Muscle of leg (tissue), 11 donors: ENCODE results near the gene NREP. TPM values are rescaled to one million over a fixed set of nuclear protein-coding genes. Genes with fewer than 3 reads are reported as not detected.
"Not testable (repeated sequence)": the region's sequence is repeated elsewhere in the genome, so short reads cannot be mapped to it uniquely, and the experiment has no call there.

ENCODE experiments used
- DNase-seq: peaks from one replicate; pipeline ENCODE4 v3.0.0; 2013
- H3K27ac ChIP-seq: one replicate; pipeline ENCODE4 v1.5.1; 2013; ENCODE audit warnings: mild to moderate bottlenecking, low read length, control low read depth
- H3K27me3 ChIP-seq: one replicate; pipeline ENCODE4 v1.6.1; 2013; ENCODE audit warnings: low read length; ENCODE audit not compliant: control insufficient read depth, insufficient read depth
- H3K36me3 ChIP-seq: one replicate; pipeline ENCODE4 v1.6.1; 2013; ENCODE audit warnings: low read length; ENCODE audit not compliant: control insufficient read depth, insufficient read depth
- H3K4me1 ChIP-seq: one replicate; pipeline ENCODE4 v1.6.1; 2013; ENCODE audit warnings: low read length; ENCODE audit not compliant: control insufficient read depth, insufficient read depth
- H3K4me3 ChIP-seq: one replicate; pipeline ENCODE4 v1.5.1; 2013; ENCODE audit warnings: low read length, control low read depth
- H3K9me3 ChIP-seq: replicated peaks from 2 replicates; pipeline ENCODE4 v1.6.1; 2013; ENCODE audit warnings: low read depth, low read length; ENCODE audit not compliant: control insufficient read depth
- WGBS: methylation state at CpG from one replicate; pipeline ENCODE4 v1.1.5; 2013; ENCODE audit warnings: missing lambda C conversion rate; ENCODE audit not compliant: insufficient coverage; 5-methylcytosine and 5-hydroxymethylcytosine counted together
- polyA plus RNA-seq, 8 donors: library from polyadenylated mRNA; unstranded; fragments of 120-200 nt; gene quantifications; one replicate each; pipeline versions ENCODE4 v1.2.1 to v1.2.3, GENCODE V29; 2013; ENCODE audit warnings: inconsistent platforms in 1 of 8, low replicate concordance in 1 of 8; ENCODE audit not compliant: insufficient read length in 8 of 8, insufficient read depth in 1 of 8
- total RNA-seq: library from RNA; stranded (reverse); fragments of 120-200 nt; gene quantifications from one replicate; pipeline ENCODE4 v1.2.4, GENCODE V29; 2013

Gene NREP
- total and polyA plus RNA-seq, 9 donors = 230 to 393 (median 338) TPM

DNA sequence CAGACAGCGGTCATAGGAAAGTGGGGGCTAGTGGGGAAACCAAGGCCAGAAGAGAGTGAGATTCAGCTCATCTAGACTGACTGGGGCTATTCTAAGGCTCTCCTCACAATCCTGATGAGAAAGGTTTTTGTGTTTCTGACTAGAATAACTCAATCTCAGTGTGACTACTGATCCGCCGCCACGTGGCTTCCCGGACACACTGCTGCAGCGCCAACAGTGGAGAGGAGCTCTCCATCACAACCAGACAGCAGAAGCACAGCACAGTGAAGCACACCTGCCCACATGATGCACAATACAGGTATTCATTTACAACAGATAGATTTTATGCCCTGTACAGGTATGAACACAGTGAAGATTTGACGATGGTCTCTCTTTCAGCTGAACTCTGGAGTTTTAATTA lies 25.4 kb downstream of the NREP start:
- H3K4me3 ChIP-seq = no peak overlapping the region
- WGBS = 92% methylated on average over 4 of the region's 7 CpGs
- DNase-seq = no peak
- no peaks in the 10 kb centered on the region for H3K9me3 ChIP-seq
- no peaks in the 10 kb centered on the region for H3K27me3 ChIP-seq
- peaks cover 9% of the 10 kb centered on the region for H3K4me1 ChIP-seq
- H3K36me3 ChIP-seq = peaks cover 48% of the 10 kb centered on the region
- no peak overlapping the region for H3K27ac ChIP-seq

DNA sequence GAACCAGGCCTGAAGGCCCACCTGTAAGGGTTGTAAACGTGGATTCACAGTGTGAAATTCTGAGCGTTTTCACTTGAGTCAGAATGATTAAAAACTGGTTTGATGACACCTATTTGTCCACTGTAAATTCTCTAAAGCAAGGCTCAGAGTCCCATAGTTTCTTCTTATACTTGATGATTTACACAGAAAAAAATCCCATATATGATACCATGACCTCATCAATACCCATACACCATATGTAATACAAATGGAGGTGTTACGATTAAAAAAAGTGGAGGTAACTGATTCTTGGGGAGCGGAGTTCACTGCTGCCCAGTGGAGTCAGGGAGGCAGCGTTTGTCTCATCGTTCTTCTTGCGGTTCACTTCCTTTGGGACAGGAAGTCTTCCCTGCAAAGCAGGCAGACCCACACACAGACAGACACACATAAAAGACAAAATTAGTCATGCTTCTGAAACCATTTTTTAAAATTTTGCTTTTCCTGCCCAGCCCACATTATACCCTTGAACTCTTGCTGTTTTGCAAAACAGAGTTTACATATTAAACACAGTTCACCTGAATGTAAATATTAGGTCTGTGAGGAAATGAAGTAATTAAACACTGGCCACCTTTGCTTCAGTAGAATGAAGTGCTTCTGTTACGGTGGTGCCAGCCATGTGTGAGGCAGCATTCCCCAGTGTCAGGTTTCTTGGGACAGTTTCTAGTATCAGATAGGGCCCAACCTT lies 26.2 kb downstream of the NREP start:
- Histone ChIP-seq H3K36me3 (peaks cover 50% of the 10 kb centered on the region), H3K27me3 (no peaks in the 10 kb centered on the region), H3K4me1 (peaks cover 6% of the 10 kb centered on the region), H3K4me3 (no peak overlapping the region), H3K9me3 (no peaks in the 10 kb centered on the region), H3K27ac (no peak overlapping the region)
- no peak for DNase-seq
- WGBS = 100% methylated on average over 1 of the region's 8 CpGs

DNA sequence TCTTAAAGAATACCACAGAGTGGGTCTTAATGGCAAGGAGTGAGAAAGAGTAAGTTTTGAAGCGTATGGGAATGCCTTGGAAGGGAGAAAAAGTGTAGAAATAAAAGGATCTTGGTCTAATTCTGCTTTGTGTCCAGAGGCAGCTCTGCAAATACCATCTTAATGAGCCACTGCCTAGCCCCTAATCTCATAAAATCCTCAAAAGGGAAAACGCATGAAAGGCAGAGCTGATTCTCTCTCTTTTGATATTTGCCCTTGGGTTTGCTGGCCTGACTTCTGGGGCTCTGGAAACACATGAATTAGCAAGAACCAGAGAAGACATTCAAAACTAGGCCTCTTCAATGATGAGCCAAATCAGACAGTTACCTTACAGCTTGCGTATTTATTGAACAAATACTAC lies 28.1 kb downstream of the NREP start:
- peaks cover under 1% of the 10 kb centered on the region for H3K4me1 ChIP-seq
- H3K4me3 ChIP-seq = no peak overlapping the region
- DNase-seq = no peak
- H3K27me3 ChIP-seq = no peaks in the 10 kb centered on the region
- H3K36me3 ChIP-seq = peaks cover 44% of the 10 kb centered on the region
- no peak overlapping the region for H3K27ac ChIP-seq
- H3K9me3 ChIP-seq = no peaks in the 10 kb centered on the region
- 73% methylated on average over 2 of the region's 3 CpGs for WGBS

DNA sequence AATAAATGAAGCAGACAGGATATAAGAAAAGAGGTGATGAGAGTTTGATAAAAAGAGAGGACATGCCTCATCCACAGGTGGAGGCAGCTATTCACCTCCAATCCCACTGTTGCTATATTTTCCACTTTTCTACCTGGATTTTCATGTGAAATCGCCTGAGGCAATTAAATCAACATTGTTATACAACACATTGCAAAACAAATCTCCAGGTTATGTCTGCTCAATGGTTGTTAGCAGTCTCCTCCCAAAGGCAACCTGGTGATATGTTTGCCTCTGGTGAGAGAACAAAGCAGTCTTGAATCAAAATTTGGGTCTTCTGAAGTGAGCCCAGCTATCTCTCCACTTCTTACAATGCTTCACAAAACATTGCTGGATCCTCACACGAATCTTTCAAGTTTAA lies 30.0 kb downstream of the NREP start:
- Histone ChIP-seq H3K27me3 (no peaks in the 10 kb centered on the region), H3K9me3 (no peaks in the 10 kb centered on the region), H3K4me3 (no peak overlapping the region), H3K4me1 (no peaks in the 10 kb centered on the region), H3K36me3 (peaks cover 36% of the 10 kb centered on the region), H3K27ac (no peak overlapping the region)
- 86% methylated on average over 1 of the region's 2 CpGs for WGBS
- no peak for DNase-seq

DNA sequence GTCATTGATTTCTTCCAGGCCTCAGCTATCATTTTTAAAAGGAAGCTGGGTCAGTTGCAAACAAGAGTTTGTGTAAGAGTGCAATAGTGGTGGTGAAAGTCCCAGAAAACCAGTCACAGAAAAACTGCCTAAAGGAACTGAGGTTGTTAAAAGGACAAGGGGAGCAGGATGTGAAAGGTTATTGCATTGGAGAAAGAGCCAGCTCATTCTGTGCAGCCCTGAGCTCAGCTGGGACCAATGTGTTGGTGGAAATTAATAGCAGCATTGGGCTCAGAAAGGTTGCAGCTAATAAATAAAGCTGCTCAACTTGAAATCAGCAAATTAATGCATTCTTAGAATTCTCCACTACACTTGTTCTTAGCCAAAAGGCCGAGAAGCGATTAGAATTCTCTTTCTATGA lies 34.9 kb downstream of the NREP start:
- no peak overlapping the region for H3K4me3 ChIP-seq

DNA sequence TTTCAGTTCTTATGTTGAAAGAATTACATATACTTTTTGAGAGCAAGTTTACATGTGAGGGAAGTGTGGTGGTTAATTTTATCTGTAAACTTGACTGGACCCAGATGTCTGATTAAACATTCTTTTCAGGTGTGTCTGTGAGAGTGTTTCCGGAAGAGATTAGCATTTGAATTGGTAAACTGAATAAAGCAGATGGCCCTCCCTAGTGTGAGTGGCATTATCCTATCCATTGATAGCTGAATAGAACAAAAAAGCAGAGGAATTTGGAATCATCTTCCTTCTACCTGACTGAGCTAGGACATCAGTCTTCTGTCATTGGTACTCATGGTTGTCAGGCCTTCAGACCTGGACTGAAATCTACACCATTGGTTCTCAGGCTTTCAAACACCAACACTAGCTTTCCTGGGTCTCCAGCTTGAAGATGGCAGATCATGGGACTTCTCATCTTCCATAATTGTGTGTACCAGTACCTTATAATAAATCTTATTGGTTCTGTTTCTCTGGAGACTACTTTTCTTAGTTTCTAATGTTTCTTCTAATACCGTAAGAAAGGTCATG lies 36.6 kb downstream of the NREP start:
- no peaks in the 10 kb centered on the region for H3K36me3 ChIP-seq
- H3K27ac ChIP-seq = no peak overlapping the region
- DNase-seq = no peak
- H3K4me3 ChIP-seq = no peak overlapping the region
- no peaks in the 10 kb centered on the region for H3K4me1 ChIP-seq
- H3K27me3 ChIP-seq = no peaks in the 10 kb centered on the region
- no CpG with 5 or more reads among the region's 2 CpGs for WGBS
- H3K9me3 ChIP-seq = peaks cover 4% of the 10 kb centered on the region

More for the DNA sequence above, 34.9 kb downstream of the NREP start:
- Histone ChIP-seq H3K9me3 (no peaks in the 10 kb centered on the region), H3K27me3 (no peaks in the 10 kb centered on the region), H3K36me3 (peaks cover 7% of the 10 kb centered on the region), H3K4me1 (no peaks in the 10 kb centered on the region), H3K27ac (peak overlapping the region; percentile 17)
- peak; percentile 17 for DNase-seq
- no CpG with 5 or more reads among the region's 2 CpGs for WGBS

DNA sequence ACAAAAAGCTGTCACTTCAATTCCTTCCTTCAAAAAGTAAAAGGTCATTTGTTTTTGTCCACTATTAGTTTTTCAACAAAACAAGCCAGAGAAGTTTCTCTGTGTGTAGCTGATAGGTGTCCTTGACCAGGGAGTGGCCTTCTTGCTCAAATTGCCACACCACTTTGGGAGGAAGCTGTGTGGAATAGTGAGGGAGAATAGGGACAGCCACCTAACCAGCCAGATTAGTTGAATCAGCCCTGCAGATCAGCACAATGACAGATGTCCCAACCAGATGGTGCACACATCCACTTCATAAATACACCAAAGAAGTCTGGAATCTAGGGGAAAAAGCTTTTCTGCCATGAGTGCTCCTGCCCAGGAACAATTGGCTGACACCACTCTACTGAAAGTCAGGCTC lies 37.2 kb downstream of the NREP start:
- H3K4me3 ChIP-seq = no peak overlapping the region
- H3K36me3 ChIP-seq = no peaks in the 10 kb centered on the region
- H3K9me3 ChIP-seq = peaks cover 4% of the 10 kb centered on the region
- DNase-seq = no peak
- no peak overlapping the region for H3K27ac ChIP-seq
- no peaks in the 10 kb centered on the region for H3K4me1 ChIP-seq
- no peaks in the 10 kb centered on the region for H3K27me3 ChIP-seq

DNA sequence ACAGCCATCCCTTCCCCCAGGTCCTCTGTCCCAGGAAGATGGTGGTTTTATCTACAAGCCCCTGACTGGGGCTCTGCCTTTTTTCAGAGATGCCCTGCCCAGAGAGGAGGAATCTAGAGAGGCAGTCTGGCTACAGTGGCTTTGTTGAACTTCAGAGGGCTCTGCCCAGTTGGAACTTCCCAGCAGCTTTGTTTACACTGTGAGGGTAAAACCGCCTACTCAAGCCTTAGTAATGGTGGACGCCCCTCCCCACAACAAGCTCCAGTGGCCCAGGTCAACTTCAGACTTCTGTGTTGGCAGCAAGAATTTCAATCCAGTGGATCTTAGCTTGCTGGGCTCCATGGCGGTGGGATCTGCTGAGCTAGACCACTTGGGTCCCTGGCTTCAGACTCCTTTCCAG lies 40.2 kb downstream of the NREP start:
- H3K36me3 ChIP-seq, H3K9me3 ChIP-seq, H3K27me3 ChIP-seq, DNase-seq, H3K27ac ChIP-seq, H3K4me1 ChIP-seq, H3K4me3 ChIP-seq: not testable (repeated sequence)
- WGBS = 100% methylated on average over 3 of the region's 3 CpGs

DNA sequence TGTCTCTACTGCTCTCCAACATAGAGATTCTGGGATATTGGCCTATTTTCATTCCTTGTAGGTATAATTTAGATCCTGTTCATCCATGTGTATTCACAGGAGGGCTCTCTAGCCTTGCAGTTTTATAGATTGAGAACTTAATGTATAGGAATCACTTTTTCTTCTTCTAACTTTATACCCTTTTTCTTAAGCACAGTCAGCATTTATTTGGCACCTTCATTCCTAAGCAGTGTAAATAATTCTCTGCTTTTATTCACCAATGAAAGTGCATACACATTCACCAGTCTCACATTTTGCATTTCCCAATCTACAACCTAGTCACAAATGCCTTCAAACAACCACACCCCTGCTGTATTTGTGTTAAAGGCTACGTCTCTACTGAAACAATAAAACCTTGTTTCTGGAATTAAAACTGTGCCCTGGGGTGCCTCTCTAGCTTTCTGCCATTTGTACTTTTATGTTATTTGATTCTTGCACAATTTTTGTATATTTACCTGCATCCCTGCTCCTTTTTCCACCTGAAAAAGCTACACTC lies 49.3 kb downstream of the NREP start:
- DNase-seq = no peak
- Histone ChIP-seq H3K9me3 (no peaks in the 10 kb centered on the region), H3K27ac (no peak overlapping the region), H3K36me3 (no peaks in the 10 kb centered on the region), H3K4me1 (no peaks in the 10 kb centered on the region), H3K4me3 (no peak overlapping the region), H3K27me3 (no peaks in the 10 kb centered on the region)
- no CpG with 5 or more reads among the region's 1 CpG for WGBS

DNA sequence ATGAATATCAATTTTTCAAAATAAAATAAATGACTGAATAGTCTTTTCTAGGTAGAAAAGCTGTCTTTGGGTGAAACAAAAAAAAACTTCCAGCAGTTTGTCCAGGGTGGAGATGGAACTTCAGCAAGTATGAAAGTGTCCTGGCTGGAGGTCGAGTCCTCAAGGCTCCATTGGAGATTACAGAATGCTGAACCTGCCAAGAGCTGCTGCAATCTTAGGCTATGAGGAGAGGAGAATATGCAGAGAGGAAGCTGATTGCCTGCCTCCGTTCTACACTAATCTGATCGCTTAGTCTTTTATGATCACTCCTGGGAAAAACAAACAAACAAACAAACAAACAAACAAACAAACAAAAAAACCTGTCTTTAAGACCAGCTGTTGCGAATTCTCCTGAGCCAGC lies 50.6 kb downstream of the NREP start:
- peak; percentile 75 for DNase-seq
- Histone ChIP-seq H3K4me3 (no peak overlapping the region), H3K27ac (no peak overlapping the region), H3K27me3 (no peaks in the 10 kb centered on the region), H3K36me3 (no peaks in the 10 kb centered on the region), H3K4me1 (no peaks in the 10 kb centered on the region), H3K9me3 (no peaks in the 10 kb centered on the region)
- WGBS = 33% methylated on average over 1 of the region's 4 CpGs
